Muscle of leg (tissue), 11 donors: ENCODE data around the gene COL4A1. TPM values are rescaled to one million over a fixed set of nuclear protein-coding genes. Genes with fewer than 3 reads are reported as not detected.
"Not testable (repeated sequence)": the region's sequence is repeated elsewhere in the genome, so short reads cannot be mapped to it uniquely, and the experiment has no call there.

Source experiments
- DNase-seq: peaks from one replicate; pipeline ENCODE4 v3.0.0; 2013
- H3K27ac ChIP-seq: one replicate; pipeline ENCODE4 v1.5.1; 2013; ENCODE audit warnings: mild to moderate bottlenecking, low read length, control low read depth
- H3K27me3 ChIP-seq: one replicate; pipeline ENCODE4 v1.6.1; 2013; ENCODE audit warnings: low read length; ENCODE audit not compliant: control insufficient read depth, insufficient read depth
- H3K36me3 ChIP-seq: one replicate; pipeline ENCODE4 v1.6.1; 2013; ENCODE audit warnings: low read length; ENCODE audit not compliant: control insufficient read depth, insufficient read depth
- H3K4me1 ChIP-seq: one replicate; pipeline ENCODE4 v1.6.1; 2013; ENCODE audit warnings: low read length; ENCODE audit not compliant: control insufficient read depth, insufficient read depth
- H3K4me3 ChIP-seq: one replicate; pipeline ENCODE4 v1.5.1; 2013; ENCODE audit warnings: low read length, control low read depth
- H3K9me3 ChIP-seq: replicated peaks from 2 replicates; pipeline ENCODE4 v1.6.1; 2013; ENCODE audit warnings: low read depth, low read length; ENCODE audit not compliant: control insufficient read depth
- WGBS: methylation state at CpG from one replicate; pipeline ENCODE4 v1.1.5; 2013; ENCODE audit warnings: missing lambda C conversion rate; ENCODE audit not compliant: insufficient coverage; 5-methylcytosine and 5-hydroxymethylcytosine counted together
- polyA plus RNA-seq, 8 donors: library from polyadenylated mRNA; unstranded; fragments of 120-200 nt; gene quantifications; one replicate each; pipeline versions ENCODE4 v1.2.1 to v1.2.3, GENCODE V29; 2013; ENCODE audit warnings: inconsistent platforms in 1 of 8, low replicate concordance in 1 of 8; ENCODE audit not compliant: insufficient read length in 8 of 8, insufficient read depth in 1 of 8
- total RNA-seq: library from RNA; stranded (reverse); fragments of 120-200 nt; gene quantifications from one replicate; pipeline ENCODE4 v1.2.4, GENCODE V29; 2013

COL4A1 gene
- total and polyA plus RNA-seq, 9 donors, result 583 to 861 (median 730) TPM

DNA sequence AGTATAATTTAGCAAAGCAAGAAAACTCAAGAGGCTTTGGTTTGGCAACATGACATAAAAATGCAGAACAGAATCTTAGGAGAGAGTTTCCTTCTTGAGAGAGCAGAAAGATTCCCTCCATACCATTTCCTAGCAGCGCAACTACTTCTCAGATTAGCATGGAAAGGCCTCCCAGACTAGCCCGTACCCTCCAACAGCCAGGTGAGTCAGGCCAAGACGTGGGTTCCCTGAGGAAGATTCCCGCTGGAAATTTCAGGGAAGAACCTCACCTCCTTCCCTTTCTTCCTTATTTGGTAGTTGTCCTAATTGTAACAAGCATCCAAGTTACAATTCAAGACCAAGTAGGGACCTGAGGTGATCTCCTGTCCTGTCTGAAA, 12.4 kb upstream of the COL4A1 start:
- H3K4me3 ChIP-seq, result no peak overlapping the region
- H3K9me3 ChIP-seq, result no peaks in the 10 kb centered on the region
- no CpG with 5 or more reads among the region's 4 CpGs for WGBS
- peaks cover 47% of the 10 kb centered on the region for H3K4me1 ChIP-seq
- peaks cover 28% of the 10 kb centered on the region for H3K36me3 ChIP-seq
- H3K27ac ChIP-seq, result peak overlapping the region; percentile 40
- no peak for DNase-seq
- H3K27me3 ChIP-seq, result no peaks in the 10 kb centered on the region

DNA sequence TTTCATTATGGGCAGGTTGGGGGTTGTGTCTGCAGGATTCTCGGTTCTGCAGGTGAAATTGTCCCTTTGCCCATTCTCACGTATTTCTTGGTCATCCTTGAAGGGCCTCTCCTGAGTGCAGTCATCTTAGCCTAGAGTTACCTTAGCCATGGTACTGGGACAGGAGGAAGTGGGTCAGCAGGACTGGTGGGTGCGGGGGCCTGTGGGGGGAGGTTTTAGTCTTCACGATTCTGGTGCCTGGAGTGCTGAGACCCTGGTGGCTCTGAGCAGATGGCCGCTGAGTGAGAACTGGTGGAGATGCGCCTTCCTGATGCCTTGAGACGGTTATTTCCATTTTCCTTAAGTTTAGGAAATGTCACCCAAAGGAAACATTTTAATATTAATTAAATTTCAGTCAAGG, 12.0 kb upstream of the COL4A1 start:
- H3K4me3 ChIP-seq, result no peak overlapping the region
- peaks cover 31% of the 10 kb centered on the region for H3K36me3 ChIP-seq
- H3K27ac ChIP-seq, result peak overlapping the region; percentile 40
- peaks cover 47% of the 10 kb centered on the region for H3K4me1 ChIP-seq
- H3K27me3 ChIP-seq, result no peaks in the 10 kb centered on the region
- no peaks in the 10 kb centered on the region for H3K9me3 ChIP-seq
- no peak for DNase-seq
- WGBS, result 63% methylated on average over 3 of the region's 7 CpGs

DNA sequence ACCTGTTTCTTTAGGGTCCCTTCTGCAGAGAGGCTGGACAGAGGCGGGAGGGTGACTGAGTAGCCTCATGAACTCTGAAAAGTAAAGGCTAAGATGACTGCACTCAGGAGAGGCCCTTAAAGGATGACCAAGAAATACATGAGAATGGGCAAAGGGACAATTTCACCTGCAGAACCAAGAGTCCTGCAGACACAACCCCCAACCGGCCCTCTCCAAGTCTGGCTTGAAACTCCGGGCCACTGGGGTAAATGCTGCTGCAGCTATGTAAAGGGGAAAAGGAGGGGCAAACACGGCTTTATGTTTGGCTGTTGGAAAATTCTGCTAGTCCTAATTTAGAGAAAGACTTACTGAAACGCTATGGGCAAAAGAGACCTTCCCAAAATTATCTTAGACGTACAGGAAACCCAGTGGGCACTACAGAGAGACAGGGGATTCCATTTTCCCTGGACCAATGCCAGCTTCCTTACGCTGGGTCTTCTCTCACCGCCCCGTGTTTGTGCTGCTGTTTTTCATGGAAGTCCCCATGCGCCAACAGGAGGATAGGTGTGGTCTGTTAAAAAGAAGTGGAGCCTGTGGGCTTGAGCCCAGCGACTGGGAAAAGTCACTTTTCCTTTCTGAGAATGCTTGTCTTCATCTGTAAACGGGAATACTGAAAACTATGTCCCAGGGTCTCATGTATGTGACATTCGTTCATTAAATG, 10.7 kb upstream of the COL4A1 start:
- Histone ChIP-seq H3K27me3 (no peaks in the 10 kb centered on the region), H3K36me3 (peaks cover 38% of the 10 kb centered on the region), H3K9me3 (no peaks in the 10 kb centered on the region), H3K4me3 (no peak overlapping the region), H3K27ac (peak overlapping the region; percentile 7), H3K4me1 (peaks cover 41% of the 10 kb centered on the region)
- DNase-seq, result no peak
- WGBS, result 69% methylated on average over 6 of the region's 13 CpGs

DNA sequence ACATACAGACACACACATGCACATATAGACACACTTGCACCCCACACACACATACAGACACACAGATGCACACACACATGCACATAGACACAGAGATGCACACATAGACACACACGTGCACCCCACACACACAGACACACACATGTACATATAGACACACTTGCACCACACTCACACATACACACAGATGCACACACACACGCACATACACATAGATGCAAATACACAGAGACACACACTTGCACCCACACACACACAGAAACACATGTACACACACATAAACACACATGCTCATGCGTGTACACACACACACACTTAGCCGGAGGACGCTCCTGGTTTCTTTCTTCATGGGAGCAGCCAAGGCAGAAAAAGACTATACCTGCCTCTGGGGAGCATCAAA, 10.1 kb upstream of the COL4A1 start:
- Histone ChIP-seq H3K4me3 (no peak overlapping the region), H3K27me3 (no peaks in the 10 kb centered on the region), H3K4me1 (peaks cover 39% of the 10 kb centered on the region), H3K27ac (no peak overlapping the region), H3K36me3 (peaks cover 41% of the 10 kb centered on the region), H3K9me3 (no peaks in the 10 kb centered on the region)
- 93% methylated on average over 4 of the region's 5 CpGs for WGBS
- no peak for DNase-seq

DNA sequence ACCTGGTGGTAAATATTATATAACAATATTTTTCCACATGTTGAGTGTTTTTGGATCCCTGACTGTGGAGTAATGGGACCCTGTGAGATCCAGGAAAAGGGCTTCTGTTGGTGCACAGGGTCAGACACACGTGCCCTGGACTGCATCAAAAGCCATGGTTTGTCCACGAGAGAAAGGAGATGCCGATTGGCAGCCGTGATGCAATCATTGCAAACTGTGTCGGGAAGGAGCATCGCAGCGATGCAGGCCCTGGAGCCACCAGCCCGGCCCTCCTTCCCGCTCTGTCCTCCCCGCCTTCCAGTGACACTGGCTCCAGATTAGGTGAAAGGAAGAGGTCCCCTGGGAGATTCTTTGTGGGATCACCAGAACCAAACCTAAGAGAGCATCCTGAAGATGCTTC, 9.2 kb upstream of the COL4A1 start:
- H3K4me3 ChIP-seq, result no peak overlapping the region
- DNase-seq, result no peak
- 82% methylated on average over 9 of the region's 10 CpGs for WGBS
- no peaks in the 10 kb centered on the region for H3K27me3 ChIP-seq
- H3K4me1 ChIP-seq, result peaks cover 46% of the 10 kb centered on the region
- H3K27ac ChIP-seq, result no peak overlapping the region
- peaks cover 50% of the 10 kb centered on the region for H3K36me3 ChIP-seq
- no peaks in the 10 kb centered on the region for H3K9me3 ChIP-seq

DNA sequence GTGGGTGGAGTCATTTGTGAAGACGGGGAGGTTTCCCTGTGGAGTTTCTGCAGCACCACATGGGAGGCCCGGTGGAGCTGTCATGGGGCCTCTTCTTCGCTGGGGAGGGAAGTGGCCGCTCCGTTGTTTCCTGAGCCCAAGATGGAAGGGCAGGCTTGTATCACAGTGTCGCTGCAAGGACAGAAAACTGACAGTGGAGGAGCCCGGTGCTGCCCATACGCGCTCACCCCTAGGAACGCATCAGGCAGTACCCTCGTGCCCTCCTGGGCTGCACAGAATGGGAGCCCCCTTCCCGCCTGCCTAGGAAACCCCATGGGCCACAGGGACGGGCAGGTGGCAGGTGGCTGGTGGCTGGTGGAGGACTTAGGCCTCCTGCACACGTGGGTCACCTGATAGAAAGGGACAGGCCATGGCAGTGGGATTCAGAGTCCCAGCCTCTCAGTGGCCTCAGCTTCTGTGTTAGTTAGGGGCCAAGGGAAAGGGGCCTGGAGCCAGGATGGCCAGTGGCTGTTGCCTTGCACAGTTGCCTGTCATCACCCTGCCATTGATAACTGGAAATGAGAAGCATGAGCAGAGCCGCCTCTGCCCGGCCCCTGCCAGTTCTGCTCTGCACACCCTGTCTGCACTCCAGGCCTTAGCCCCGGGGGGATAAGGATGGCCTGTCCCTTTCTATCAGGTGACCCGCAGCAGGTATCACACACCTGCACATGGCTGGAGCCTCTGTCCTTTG, 7.7 kb upstream of the COL4A1 start:
- H3K27ac ChIP-seq, result no peak overlapping the region
- WGBS, result 83% methylated on average over 14 of the region's 18 CpGs
- peaks cover 62% of the 10 kb centered on the region for H3K36me3 ChIP-seq
- H3K4me1 ChIP-seq, result peaks cover 53% of the 10 kb centered on the region
- no peaks in the 10 kb centered on the region for H3K27me3 ChIP-seq
- DNase-seq, result no peak
- H3K4me3 ChIP-seq, result no peak overlapping the region
- H3K9me3 ChIP-seq, result no peaks in the 10 kb centered on the region

DNA sequence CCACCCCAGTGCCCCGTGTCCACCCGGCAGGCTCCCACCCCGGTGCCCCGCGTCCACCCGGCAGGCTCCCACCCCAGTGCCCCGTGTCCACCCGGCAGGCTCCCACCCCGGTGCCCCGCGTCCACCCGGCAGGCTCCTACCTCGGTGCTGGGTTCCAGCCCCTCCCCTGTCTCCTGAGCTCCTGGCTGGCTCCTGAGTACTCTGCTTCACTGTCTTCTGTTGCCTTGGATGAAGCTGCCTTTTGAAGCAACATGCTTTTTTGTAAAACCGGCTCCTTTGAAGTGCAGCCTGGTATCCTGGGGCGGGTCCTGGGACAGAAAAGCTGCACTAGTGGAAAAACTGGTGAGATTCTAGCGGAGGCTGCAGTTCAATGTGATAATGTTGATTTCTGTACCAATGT, 6.8 kb upstream of the COL4A1 start:
- WGBS, result 51% methylated on average over 6 of the region's 16 CpGs
- DNase-seq, H3K4me3 ChIP-seq, H3K27ac ChIP-seq, H3K9me3 ChIP-seq, H3K27me3 ChIP-seq: not testable (repeated sequence)
- Histone ChIP-seq H3K36me3 (peaks cover 68% of the 10 kb centered on the region), H3K4me1 (peaks cover 55% of the 10 kb centered on the region)

DNA sequence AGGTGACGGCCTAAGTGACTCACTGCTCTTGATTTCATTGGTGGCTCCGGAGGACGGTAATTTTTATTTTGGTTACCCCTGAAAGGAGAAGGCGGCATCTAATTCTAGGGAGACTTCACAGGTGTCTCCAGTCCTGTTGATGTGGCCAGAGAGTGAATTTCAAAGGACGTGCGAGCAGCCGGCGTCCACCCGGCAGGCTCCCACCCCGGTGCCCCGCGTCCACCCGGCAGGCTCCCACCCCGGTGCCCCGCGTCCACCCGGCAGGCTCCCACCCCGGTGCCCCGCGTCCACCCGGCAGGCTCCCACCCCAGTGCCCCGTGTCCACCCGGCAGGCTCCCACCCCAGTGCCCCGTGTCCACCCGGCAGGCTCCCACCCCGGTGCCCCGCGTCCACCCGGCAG, 6.3 kb upstream of the COL4A1 start:
- H3K27ac ChIP-seq, H3K4me3 ChIP-seq, H3K9me3 ChIP-seq, DNase-seq, H3K27me3 ChIP-seq: not testable (repeated sequence)
- peaks cover 54% of the 10 kb centered on the region for H3K4me1 ChIP-seq
- H3K36me3 ChIP-seq, result peaks cover 68% of the 10 kb centered on the region
- 89% methylated on average over 5 of the region's 29 CpGs for WGBS

DNA sequence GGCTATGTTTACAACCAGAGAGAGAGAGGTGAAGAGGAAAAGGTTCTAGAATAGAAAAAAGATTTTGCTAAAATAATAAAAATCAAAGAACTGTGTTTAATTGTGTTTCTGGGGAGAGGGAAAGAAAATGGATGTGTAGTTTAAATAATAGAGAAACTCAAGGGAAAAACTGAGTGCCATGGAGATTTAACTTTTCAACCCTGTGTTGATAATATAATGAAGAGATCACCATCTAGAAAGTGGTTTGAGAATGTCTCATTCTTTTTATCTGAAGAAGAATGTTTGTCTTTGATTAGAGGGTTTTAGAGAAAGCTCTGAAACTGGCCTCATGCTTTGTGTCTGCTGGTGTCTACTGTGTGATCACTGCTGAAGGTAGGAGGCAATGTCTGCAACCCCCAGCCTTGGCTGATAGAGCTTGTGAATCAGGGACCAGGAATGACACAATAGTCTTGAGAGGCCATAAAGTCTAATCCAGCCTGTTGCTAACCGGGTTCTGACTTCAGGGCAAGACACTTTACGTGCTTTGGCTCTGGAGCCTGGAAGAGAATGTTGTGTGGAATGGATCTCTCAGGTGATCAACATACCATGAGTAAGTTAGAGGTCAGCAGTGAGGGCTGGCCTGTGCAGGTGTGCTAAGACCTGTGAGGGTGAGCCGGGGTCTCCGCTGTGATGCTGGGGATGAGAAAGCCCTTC, 5.5 kb upstream of the COL4A1 start:
- Histone ChIP-seq H3K36me3 (peaks cover 61% of the 10 kb centered on the region), H3K27me3 (no peaks in the 10 kb centered on the region), H3K4me1 (peaks cover 52% of the 10 kb centered on the region), H3K9me3 (no peaks in the 10 kb centered on the region), H3K27ac (peak overlapping the region; percentile 7), H3K4me3 (peak overlapping the region; percentile 88)
- DNase-seq, result no peak
- 66% methylated on average over 4 of the region's 4 CpGs for WGBS
